Endothelial cell (in vitro differentiated cells): ENCODE measurements around the gene CHAT. TPM values are rescaled to one million over a fixed set of nuclear protein-coding genes. Genes with fewer than 3 reads are reported as not detected.

Experiments used
- DNase-seq: peaks from one replicate; pipeline ENCODE4 v3.0.0; 2021; ENCODE audit warnings: low spot score
- H3K27ac Mint-ChIP-seq: one replicate; pipeline ENCODE4 v1.8.0; 2021; ENCODE audit warnings: mixed read lengths, inconsistent platforms; ENCODE audit not compliant: unreplicated experiment
- H3K27me3 Mint-ChIP-seq: one replicate; pipeline ENCODE4 v1.8.0; 2021; ENCODE audit warnings: mild to moderate bottlenecking, moderate library complexity, mixed read lengths, inconsistent platforms; ENCODE audit not compliant: unreplicated experiment
- H3K36me3 Mint-ChIP-seq: one replicate; pipeline ENCODE4 v1.8.0; 2021; ENCODE audit warnings: mild to moderate bottlenecking, low read depth, mixed read lengths, inconsistent platforms; ENCODE audit not compliant: unreplicated experiment
- H3K4me1 Mint-ChIP-seq: one replicate; pipeline ENCODE4 v1.8.0; 2021; ENCODE audit warnings: mild to moderate bottlenecking, mixed read lengths, inconsistent platforms; ENCODE audit not compliant: unreplicated experiment
- H3K4me3 Mint-ChIP-seq: one replicate; pipeline ENCODE4 v1.8.0; 2021; ENCODE audit warnings: mild to moderate bottlenecking, mixed read lengths, inconsistent platforms; ENCODE audit not compliant: unreplicated experiment
- H3K9me3 Mint-ChIP-seq: one replicate; pipeline ENCODE4 v1.8.0; 2021; ENCODE audit warnings: mixed read lengths, inconsistent platforms; ENCODE audit not compliant: unreplicated experiment
- total RNA-seq: library from RNA; stranded (reverse); fragmentation: NEBNext Ultra II Directional; extraction: Animal tissue kit (Norgen Biotek cat#: 25700); gene quantifications from one replicate; pipeline ENCODE4 v1.2.1, GENCODE V29; 2021; ENCODE audit not compliant: unreplicated experiment
- TF ChIP-seq, protein P1 (sequence below): fragments of 200-600 bp; sonication (generic); IDR thresholded peaks from one replicate; pipeline ENCODE4 v1.5.0; 2021; ENCODE audit warnings: antibody characterized with exemption; ENCODE audit not compliant: unreplicated experiment

CHAT gene
- total RNA-seq, 1 donor from 2014 or later = 0.23 TPM

DNA sequence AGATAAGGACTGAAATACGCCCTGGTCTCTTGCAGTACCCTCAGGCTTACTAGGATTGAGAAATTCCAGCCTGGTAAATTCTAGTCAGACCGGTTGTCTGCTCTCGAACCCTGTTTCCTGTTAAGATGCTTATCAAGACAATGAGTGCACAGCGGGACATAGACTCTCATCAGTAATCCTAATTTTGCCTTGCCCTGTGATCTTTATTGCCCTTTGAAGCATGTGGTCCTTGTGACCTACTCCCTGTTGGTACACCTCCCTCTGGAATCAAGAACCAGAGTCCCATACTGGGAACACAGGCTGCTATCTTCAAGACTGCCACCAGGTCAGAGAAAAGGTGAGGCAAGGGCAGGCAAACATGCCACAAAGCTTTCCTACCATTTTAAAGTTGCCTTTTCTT lies 72.8 kb downstream of the CHAT start:
- no peak for DNase-seq
- TF ChIP-seq, protein P1, sequence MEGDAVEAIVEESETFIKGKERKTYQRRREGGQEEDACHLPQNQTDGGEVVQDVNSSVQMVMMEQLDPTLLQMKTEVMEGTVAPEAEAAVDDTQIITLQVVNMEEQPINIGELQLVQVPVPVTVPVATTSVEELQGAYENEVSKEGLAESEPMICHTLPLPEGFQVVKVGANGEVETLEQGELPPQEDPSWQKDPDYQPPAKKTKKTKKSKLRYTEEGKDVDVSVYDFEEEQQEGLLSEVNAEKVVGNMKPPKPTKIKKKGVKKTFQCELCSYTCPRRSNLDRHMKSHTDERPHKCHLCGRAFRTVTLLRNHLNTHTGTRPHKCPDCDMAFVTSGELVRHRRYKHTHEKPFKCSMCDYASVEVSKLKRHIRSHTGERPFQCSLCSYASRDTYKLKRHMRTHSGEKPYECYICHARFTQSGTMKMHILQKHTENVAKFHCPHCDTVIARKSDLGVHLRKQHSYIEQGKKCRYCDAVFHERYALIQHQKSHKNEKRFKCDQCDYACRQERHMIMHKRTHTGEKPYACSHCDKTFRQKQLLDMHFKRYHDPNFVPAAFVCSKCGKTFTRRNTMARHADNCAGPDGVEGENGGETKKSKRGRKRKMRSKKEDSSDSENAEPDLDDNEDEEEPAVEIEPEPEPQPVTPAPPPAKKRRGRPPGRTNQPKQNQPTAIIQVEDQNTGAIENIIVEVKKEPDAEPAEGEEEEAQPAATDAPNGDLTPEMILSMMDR = no peak
- H3K9me3 Mint-ChIP-seq = no peaks in the 10 kb centered on the region
- no peak overlapping the region for H3K27ac Mint-ChIP-seq
- peaks cover 2% of the 10 kb centered on the region for H3K4me1 Mint-ChIP-seq
- peaks cover 18% of the 10 kb centered on the region for H3K27me3 Mint-ChIP-seq
- peaks cover 5% of the 10 kb centered on the region for H3K36me3 Mint-ChIP-seq
- no peak overlapping the region for H3K4me3 Mint-ChIP-seq

DNA sequence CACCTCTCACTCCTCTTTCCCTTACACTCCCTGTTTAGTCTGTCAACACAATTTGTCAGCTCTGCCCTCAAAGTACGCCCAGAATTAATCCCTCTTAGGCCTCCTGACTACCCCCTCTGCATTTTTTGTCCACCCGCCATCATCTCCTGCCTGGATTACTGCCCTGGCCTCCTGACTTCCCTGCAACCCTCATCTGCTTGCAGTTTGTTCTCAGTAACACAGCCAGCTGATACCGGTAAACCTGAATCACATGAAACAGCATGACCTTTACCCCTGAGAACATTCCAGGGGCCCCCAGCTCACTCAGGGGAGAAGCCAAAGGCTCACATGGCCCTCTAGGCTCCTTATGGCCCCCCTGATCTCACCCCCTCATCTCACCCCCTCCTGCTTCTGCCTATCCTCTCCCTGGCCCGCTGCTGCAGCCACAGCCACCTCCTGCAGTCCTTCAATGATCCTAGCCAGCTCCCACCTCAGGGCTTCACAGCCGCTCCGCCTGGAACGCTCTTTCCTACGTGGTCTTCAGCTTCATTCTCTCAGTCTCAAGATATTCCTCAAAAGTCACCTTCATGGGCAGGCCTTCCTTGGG lies 74.5 kb downstream of the CHAT start:
- Mint-ChIP-seq H3K36me3 (peaks cover 5% of the 10 kb centered on the region), H3K4me1 (peaks cover 2% of the 10 kb centered on the region), H3K9me3 (no peaks in the 10 kb centered on the region), H3K4me3 (no peak overlapping the region), H3K27me3 (peaks cover 18% of the 10 kb centered on the region), H3K27ac (no peak overlapping the region)
- TF ChIP-seq, protein P1 = no peak
- DNase-seq = no peak

DNA sequence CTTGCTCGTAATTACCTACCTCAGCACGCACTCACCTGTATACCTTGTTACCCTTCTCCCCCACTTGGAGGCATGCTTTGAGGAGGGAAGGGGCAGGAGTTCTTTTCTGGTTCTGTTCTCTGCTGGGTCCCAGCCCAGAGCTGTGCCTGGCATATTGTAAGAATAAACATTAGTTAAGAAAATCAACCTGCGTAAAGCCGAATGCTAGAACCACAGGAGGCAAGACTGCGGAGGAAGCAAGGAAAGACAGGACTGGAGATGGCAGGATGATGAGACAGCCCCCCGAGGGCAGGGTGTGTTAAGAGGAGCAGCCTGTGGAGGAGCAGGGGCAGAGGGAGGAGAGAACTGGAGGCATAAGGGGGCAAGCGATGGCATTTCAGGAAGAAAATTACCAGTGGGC lies 75.1 kb downstream of the CHAT start:
- Mint-ChIP-seq H3K36me3 (peaks cover 5% of the 10 kb centered on the region), H3K4me1 (peaks cover 2% of the 10 kb centered on the region), H3K4me3 (no peak overlapping the region), H3K9me3 (no peaks in the 10 kb centered on the region), H3K27ac (no peak overlapping the region), H3K27me3 (peaks cover 18% of the 10 kb centered on the region)
- DNase-seq = no peak
- TF ChIP-seq, protein P1 = no peak

DNA sequence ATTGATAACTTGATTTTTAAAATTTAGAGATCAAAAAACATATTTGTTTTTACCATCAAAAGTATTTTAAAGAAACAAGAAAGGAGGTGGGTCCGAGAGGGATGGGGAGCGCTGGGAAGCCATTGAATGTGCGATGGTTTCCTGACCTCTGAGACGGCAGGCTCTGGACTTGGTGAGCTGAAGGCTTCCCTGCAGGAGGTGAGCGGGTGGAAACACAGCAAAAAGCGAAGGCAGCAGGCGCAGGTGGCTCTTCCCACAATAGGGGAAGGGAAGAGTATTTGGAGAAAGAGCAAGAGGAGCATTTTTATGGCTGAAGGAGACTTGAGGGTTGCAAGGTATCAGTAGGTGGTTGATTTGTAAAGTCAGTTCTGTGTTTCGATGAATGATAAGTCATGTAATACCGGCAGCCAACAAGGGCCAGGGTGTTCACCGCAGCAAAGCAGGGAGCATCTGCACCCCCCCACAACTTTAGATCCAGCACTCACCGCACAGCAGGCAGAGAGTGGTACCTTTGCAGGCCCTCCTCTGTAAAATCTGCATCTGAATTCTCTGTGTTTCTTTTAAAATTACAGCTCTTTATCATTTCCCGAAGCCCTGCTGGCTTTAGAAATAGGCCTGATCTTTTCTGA lies 76.2 kb downstream of the CHAT start:
- Mint-ChIP-seq H3K36me3 (peaks cover 5% of the 10 kb centered on the region), H3K27me3 (peaks cover 18% of the 10 kb centered on the region), H3K4me3 (no peak overlapping the region), H3K27ac (no peak overlapping the region), H3K9me3 (no peaks in the 10 kb centered on the region), H3K4me1 (peaks cover 2% of the 10 kb centered on the region)
- no peak for DNase-seq
- TF ChIP-seq, protein P1 = no peak

DNA sequence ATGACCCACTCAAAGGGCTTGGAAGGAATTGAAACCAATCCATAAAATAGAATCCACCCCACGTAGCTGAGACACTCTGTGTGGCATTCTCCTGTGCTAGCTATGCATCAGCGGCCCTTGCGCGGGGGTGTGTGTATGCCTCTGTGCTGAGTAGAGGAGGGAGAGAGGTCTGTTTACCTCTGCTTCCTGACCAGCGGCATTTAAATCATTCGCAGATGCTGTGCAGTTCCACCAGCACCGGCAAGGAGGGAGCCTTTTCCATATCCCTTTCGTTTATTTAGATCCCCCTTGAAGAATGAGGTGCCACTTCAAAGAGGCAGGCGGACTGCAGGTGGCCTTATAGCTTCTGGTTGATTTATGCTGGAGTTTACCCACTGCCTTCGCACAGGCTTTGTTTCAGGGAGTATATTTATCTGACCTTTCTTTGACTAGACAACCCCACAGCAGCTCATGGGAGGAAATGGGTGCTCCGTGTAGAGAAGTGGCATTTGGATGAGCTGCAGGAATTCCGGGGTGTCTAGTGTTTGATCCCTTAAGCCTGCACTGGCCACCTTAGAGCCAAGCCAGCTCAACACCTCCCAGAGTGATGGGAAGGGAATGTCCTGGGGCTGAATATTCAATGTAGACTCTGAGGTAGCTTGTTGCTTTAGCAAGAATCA lies 77.0 kb downstream of the CHAT start:
- H3K4me3 Mint-ChIP-seq = no peak overlapping the region
- no peak overlapping the region for H3K27ac Mint-ChIP-seq
- H3K4me1 Mint-ChIP-seq = peaks cover 2% of the 10 kb centered on the region
- no peak for DNase-seq
- TF ChIP-seq, protein P1 = no peak
- peaks cover 18% of the 10 kb centered on the region for H3K27me3 Mint-ChIP-seq
- H3K9me3 Mint-ChIP-seq = no peaks in the 10 kb centered on the region
- H3K36me3 Mint-ChIP-seq = peaks cover 5% of the 10 kb centered on the region
